AG04449 (cell line): Measurements from ENCODE around the gene DIPK1B.

Source experiments
- CTCF ChIA-PET: fragments of 350-600 bp; formaldehyde crosslinking; extraction: SDS; loops from one replicate; lab custom pipeline; 2021; ENCODE audit warnings: antibody characterized with exemption; lab: Yijun Ruan, JAX
- POLR2A ChIA-PET: fragments of 400-600, 350-600 bp; formaldehyde crosslinking; extraction: SDS; loops from one replicate; lab custom pipeline; 2020; ENCODE audit warnings: antibody characterized with exemption, inconsistent platforms; lab: Yijun Ruan, JAX
- DNase-seq: peaks from one replicate; pipeline ENCODE4 v3.0.0-alpha.2; 2010; ENCODE audit warnings: low read depth, low spot score
- H3K4me3 ChIP-seq: 2 replicates; pipeline ENCODE4 v1.5.1; 2011; ENCODE audit warnings: low read depth, mild to moderate bottlenecking, control low read depth, low read length
- CTCF ChIP-seq: IDR thresholded peaks from one replicate; pipeline ENCODE4 v1.5.1; 2011; ENCODE audit warnings: mild to moderate bottlenecking, moderate library complexity, low read length, control low read depth, inconsistent platforms; ENCODE audit not compliant: insufficient read depth; ENCODE audit errors: missing control alignments

The DIPK1B gene

GRCh38 chr9:136676920-136677686 lies 35.3 kb upstream of the DIPK1B start:
- no peak overlapping the region for H3K4me3 ChIP-seq
- DNase-seq: no peak
- TF ChIP-seq CTCF: no peak
- ChIA-PET CTCF (interaction anchor here (1.0 to 1.7 kb wide), 3 partner anchors 9 to 12 kb away, joined by 3 read pairs; no protein-coding TSS in a partner anchor), POLR2A (no interaction called here)

- DNase-seq: no peak
- ChIA-PET POLR2A (no interaction called here), CTCF (no interaction called here)
- H3K4me3 ChIP-seq: no peak overlapping the region
- TF ChIP-seq CTCF: no peak
Observed at GRCh38 chr9:136678034-136678433, 34.3 kb upstream of the DIPK1B start.

- ChIA-PET CTCF (no interaction called here), POLR2A (no interaction called here)
- DNase-seq: no peak
- no peak for TF ChIP-seq CTCF
- no peak overlapping the region for H3K4me3 ChIP-seq
Observed at GRCh38 chr9:136678624-136679023, 33.7 kb upstream of the DIPK1B start.

- no peak overlapping the region for H3K4me3 ChIP-seq
- no peak for TF ChIP-seq CTCF
- ChIA-PET CTCF (interaction anchor here (4.0 kb wide), 1 partner anchor 14 kb away, joined by 11 read pairs; no protein-coding TSS in a partner anchor), POLR2A (interaction anchor here (0.6 kb wide), 1 partner anchor 31 kb away, joined by 3 read pairs; no protein-coding TSS in a partner anchor)
- no peak for DNase-seq
Observed at GRCh38 chr9:136679431-136679941, 32.9 kb upstream of the DIPK1B start.

- no peak for DNase-seq
- H3K4me3 ChIP-seq: no peak overlapping the region
- no peak for TF ChIP-seq CTCF
- POLR2A ChIA-PET: no interaction called here
- CTCF ChIA-PET: interaction anchor here (1.2 to 4.2 kb wide), 4 partner anchors 9 to 48 kb away, joined by 3 to 48 read pairs (median 7); no protein-coding TSS in a partner anchor
Observed at GRCh38 chr9:136681029-136681428, 31.3 kb upstream of the DIPK1B start.
